CD4-positive, alpha-beta T cell (primary cell): ENCODE data around the gene ANKS3. TPM values are rescaled to one million over a fixed set of nuclear protein-coding genes. Genes with fewer than 3 reads are reported as not detected.

ENCODE experiments used
- ATAC-seq: fragments of 200-7000 bp; cut with Tn5 transposase; one replicate; pipeline ENCODE4 v1.10.0; 2022; ENCODE audit warnings: mild to moderate bottlenecking; ENCODE audit not compliant: poor library complexity
- CTCF ChIA-PET: fragments of 350-600 bp; sonication (Branson Sonifier 250); formaldehyde crosslinking; loops from one replicate; lab custom pipeline; 2021; ENCODE audit warnings: antibody characterized with exemption, inconsistent platforms; lab: Charles Lee
- POLR2A ChIA-PET: fragments of 350-600 bp; sonication (Branson Sonifier 250); formaldehyde crosslinking; loops from one replicate; lab custom pipeline; 2021; ENCODE audit warnings: antibody characterized with exemption, inconsistent platforms; lab: Charles Lee
- DNase-seq, 14 experiments: peaks; one replicate each; pipeline ENCODE4 v3.0.0-alpha.2; 2013 to 2020; ENCODE audit warnings: mixed read lengths in 2 of 14
- H3K27ac ChIP-seq, 2 donors: one replicate each; pipeline versions ENCODE4 v1.5.1 to v1.7.0; 2013; ENCODE audit warnings: low read length in 2 of 2, low read depth in 1 of 2, mild to moderate bottlenecking in 1 of 2
- H3K27me3 ChIP-seq, 2 experiments: 1 replicate in 1 of 2; 2 replicates in 1 of 2; pipeline versions ENCODE4 v1.6.1 to v1.7.0; 2013; ENCODE audit warnings: low read length in 2 of 2, control low read depth in 1 of 2, mild to moderate bottlenecking in 1 of 2, moderate library complexity in 1 of 2; ENCODE audit not compliant: insufficient read depth in 2 of 2, control insufficient read depth in 1 of 2
- H3K36me3 ChIP-seq: one replicate; pipeline ENCODE4 v1.6.1; 2013; ENCODE audit warnings: low read length, control low read depth; ENCODE audit not compliant: insufficient read depth
- H3K4me1 ChIP-seq: one replicate; pipeline ENCODE4 v1.6.1; 2013; ENCODE audit warnings: low read length, control low read depth; ENCODE audit not compliant: insufficient read depth
- H3K4me3 ChIP-seq: one replicate; pipeline ENCODE4 v1.5.1; 2013; ENCODE audit warnings: mild to moderate bottlenecking, low read length, moderate library complexity
- H3K9me3 ChIP-seq, 2 experiments: 1 replicate in 1 of 2; 2 replicates in 1 of 2; pipeline versions ENCODE4 v1.6.1 to v1.7.0; 2013; ENCODE audit warnings: low read length in 2 of 2, mild to moderate bottlenecking in 2 of 2, control low read depth in 1 of 2, moderate library complexity in 1 of 2; ENCODE audit not compliant: control insufficient read depth in 1 of 2, insufficient read depth in 1 of 2
- H3K27ac Mint-ChIP-seq: one replicate; pipeline ENCODE4 v1.8.0; 2020; ENCODE audit warnings: mixed read lengths
- H3K27me3 Mint-ChIP-seq: one replicate; pipeline ENCODE4 v1.8.0; 2021; ENCODE audit warnings: mixed read lengths
- H3K36me3 Mint-ChIP-seq: one replicate; pipeline ENCODE4 v1.8.0; 2021; ENCODE audit warnings: low read depth, mixed read lengths
- H3K4me1 Mint-ChIP-seq: one replicate; pipeline ENCODE4 v1.8.0; 2021; ENCODE audit warnings: low read depth, mixed read lengths
- H3K4me3 Mint-ChIP-seq: one replicate; pipeline ENCODE4 v1.8.0; 2020; ENCODE audit warnings: mild to moderate bottlenecking, mixed read lengths
- H3K9me3 Mint-ChIP-seq: one replicate; pipeline ENCODE4 v1.8.0; 2020; ENCODE audit warnings: mixed read lengths
- CTCF ChIP-seq: fragments of 200-600 bp; IDR thresholded peaks from one replicate; pipeline ENCODE4 v1.8.0; 2022; ENCODE audit warnings: antibody characterized with exemption, mild to moderate bottlenecking
- intact Hi-C, 2 experiments: fragments of 100-400 bp; cut with DNase I in 1 of 2; cut with micrococcal nuclease in 1 of 2; formaldehyde crosslinking; loops; one replicate each; pipeline versions ENCODE4 v1.15.1 to v1.9.0; 2023 to 2025; cut with DNase I, micrococcal nuclease
- total RNA-seq, 174 experiments: library from RNA in 2 of 174; stranded (reverse) in 2 of 174; gene quantifications; one replicate each; pipeline ENCODE4 v1.2.3 and lab custom pipeline; 2021 to 2026

Gene ANKS3
- total RNA-seq, 2 experiments from 2014 or later: 13.5 TPM

- Mint-ChIP-seq H3K4me3 (peak overlapping the region; percentile 89), H3K4me1 (peaks cover 32% of the 10 kb centered on the region), H3K27me3 (no peaks in the 10 kb centered on the region), H3K9me3 (no peaks in the 10 kb centered on the region), H3K36me3 (peaks cover 50% of the 10 kb centered on the region), H3K27ac (peak overlapping the region; percentile 90)
- H3K36me3 ChIP-seq: peaks cover 29% of the 10 kb centered on the region
- DNase-seq (no peak), ATAC-seq (no peak)
- peaks cover 41% of the 10 kb centered on the region for H3K4me1 ChIP-seq
- no peaks in the 10 kb centered on the region for H3K9me3 ChIP-seq
- ChIA-PET CTCF (no interaction called here), POLR2A (interaction anchor here (1.2 to 3.5 kb wide), 6 partner anchors 31 to 149 kb away, joined by 3 to 61 read pairs (median 6); partner anchors contain the start of genes ANKS3, DNAAF8 and ROGDI)
- peak overlapping the region; percentile 80 for H3K4me3 ChIP-seq
- intact Hi-C loops: loop anchor here (2.0 to 5.0 kb wide), 4 partner anchors 31 to 495 kb away; partner anchors contain the start of genes ANKS3 (in 1 of the 2), DNAAF8 (in 1 of the 2), EEF2KMT (in 1 of the 2) and MGRN1 (in 1 of the 2)
- peak overlapping the region in 1 of 2 donors; percentile 25 for H3K27ac ChIP-seq
- no peak for TF ChIP-seq CTCF
- H3K27me3 ChIP-seq: no peaks in the 10 kb centered on the region
Observed at GRCh38 chr16:4765511-4766474, 31.7 kb upstream of the ANKS3 start.

GRCh38 chr16:4763791-4764190, 29.7 kb upstream of the ANKS3 start:
- Mint-ChIP-seq H3K27me3 (no peaks in the 10 kb centered on the region), H3K36me3 (peaks cover 70% of the 10 kb centered on the region), H3K4me3 (peak overlapping the region; percentile 42), H3K9me3 (no peaks in the 10 kb centered on the region), H3K4me1 (peaks cover 32% of the 10 kb centered on the region), H3K27ac (no peak overlapping the region)
- CTCF ChIA-PET: no interaction called here
- ATAC-seq: no peak
- peaks cover 48% of the 10 kb centered on the region for H3K36me3 ChIP-seq
- intact Hi-C loops: no loop called here
- H3K27me3 ChIP-seq: no peaks in the 10 kb centered on the region
- peaks cover 35% of the 10 kb centered on the region for H3K4me1 ChIP-seq
- no peak for DNase-seq
- H3K4me3 ChIP-seq: no peak overlapping the region
- no peaks in the 10 kb centered on the region for H3K9me3 ChIP-seq
- no peak for TF ChIP-seq CTCF
- no peak overlapping the region for H3K27ac ChIP-seq
- POLR2A ChIA-PET: interaction anchor here (0.8 kb wide), 1 partner anchor 30 kb away, joined by 3 read pairs; the partner anchor contains the start of genes ANKS3 and DNAAF8

GRCh38 chr16:4762205-4762604, 28.1 kb upstream of the ANKS3 start:
- ChIA-PET POLR2A (no interaction called here), CTCF (no interaction called here)
- intact Hi-C loops: no loop called here
- Mint-ChIP-seq H3K4me3 (no peak overlapping the region), H3K9me3 (no peaks in the 10 kb centered on the region), H3K27me3 (no peaks in the 10 kb centered on the region), H3K27ac (no peak overlapping the region), H3K36me3 (peaks cover 76% of the 10 kb centered on the region), H3K4me1 (peaks cover 18% of the 10 kb centered on the region)
- H3K27ac ChIP-seq: no peak overlapping the region
- H3K4me1 ChIP-seq: peaks cover 21% of the 10 kb centered on the region
- H3K36me3 ChIP-seq: peaks cover 57% of the 10 kb centered on the region
- no peak for TF ChIP-seq CTCF
- no peak for DNase-seq
- no peak for ATAC-seq
- H3K9me3 ChIP-seq: no peaks in the 10 kb centered on the region
- no peaks in the 10 kb centered on the region for H3K27me3 ChIP-seq
- H3K4me3 ChIP-seq: no peak overlapping the region
